GM23338 (cell line): ENCODE data around the gene ARHGEF1. TPM values are rescaled to one million over a fixed set of nuclear protein-coding genes. Genes with fewer than 3 reads are reported as not detected.

Experiments
- ATAC-seq: fragments of 200-7000 bp; cut with Tn5 transposase; 3 replicates; pipeline ENCODE4 v1.9.1; 2020
- DNase-seq: peaks from one replicate; pipeline ENCODE4 v3.0.0-alpha.2; 2015; ENCODE audit warnings: low spot score
- H2AFZ ChIP-seq: fragments of 200-600 bp; sonication (generic); 2 replicates; pipeline ENCODE4 v1.8.0; 2016; ENCODE audit warnings: antibody characterized with exemption, mild to moderate bottlenecking, moderate library complexity
- H3F3A ChIP-seq: fragments of 200-600 bp; sonication (generic); replicated peaks from 2 replicates; pipeline ENCODE4 v1.8.0; 2017; ENCODE audit warnings: antibody characterized with exemption, mixed run types, low read depth
- H3K27ac ChIP-seq: fragments of 200-600 bp; sonication (generic); 2 replicates; pipeline ENCODE4 v1.6.1; 2016; ENCODE audit warnings: low read depth
- H3K27me3 ChIP-seq: fragments of 200-600 bp; sonication (generic); 2 replicates; pipeline ENCODE4 v1.8.0; 2016; ENCODE audit warnings: mild to moderate bottlenecking, mixed run types, moderate library complexity; ENCODE audit not compliant: insufficient read depth
- H3K36me3 ChIP-seq: fragments of 200-600 bp; sonication (generic); 2 replicates; pipeline ENCODE4 v1.8.0; 2016; ENCODE audit warnings: mild to moderate bottlenecking; ENCODE audit not compliant: insufficient read depth
- H3K4me1 ChIP-seq: fragments of 200-600 bp; sonication (generic); 2 replicates; pipeline ENCODE4 v1.8.0; 2016; ENCODE audit warnings: mild to moderate bottlenecking, moderate library complexity; ENCODE audit not compliant: insufficient read depth
- H3K4me2 ChIP-seq: fragments of 200-600 bp; sonication (generic); 2 replicates; pipeline ENCODE4 v1.7.1; 2017; ENCODE audit warnings: mixed run types
- H3K4me3 ChIP-seq: fragments of 200-600 bp; sonication (generic); 2 replicates; pipeline ENCODE4 v1.6.1; 2016; ENCODE audit warnings: mixed run types
- H3K79me2 ChIP-seq: fragments of 200-600 bp; sonication (generic); replicated peaks from 2 replicates; pipeline ENCODE4 v1.8.0; 2017; ENCODE audit warnings: mild to moderate bottlenecking; ENCODE audit not compliant: insufficient read depth
- H3K9me2 ChIP-seq: fragments of 200-600 bp; sonication (generic); 2 replicates; pipeline ENCODE4 v1.8.0; 2017; ENCODE audit not compliant: insufficient read depth
- H4K20me1 ChIP-seq: fragments of 200-600 bp; sonication (generic); replicated peaks from 2 replicates; pipeline ENCODE4 v1.8.0; 2017; ENCODE audit warnings: mild to moderate bottlenecking; ENCODE audit not compliant: insufficient read depth
- H3K27ac Mint-ChIP-seq: 2 replicates; pipeline ENCODE4 v1.8.0; 2020; ENCODE audit warnings: inconsistent platforms, mild to moderate bottlenecking, moderate library complexity, mixed read lengths
- H3K27me3 Mint-ChIP-seq: 3 replicates; pipeline ENCODE4 v1.8.0; 2022; ENCODE audit warnings: low read depth, mild to moderate bottlenecking, moderate library complexity, mixed read lengths, inconsistent platforms; ENCODE audit not compliant: insufficient read depth, poor library complexity
- H3K36me3 Mint-ChIP-seq: 3 replicates; pipeline ENCODE4 v1.8.0; 2021; ENCODE audit warnings: low read depth, mild to moderate bottlenecking, inconsistent platforms, moderate library complexity, mixed read lengths
- H3K4me1 Mint-ChIP-seq: 3 replicates; pipeline ENCODE4 v1.8.0; 2020; ENCODE audit warnings: mild to moderate bottlenecking, inconsistent platforms, mixed read lengths
- H3K4me3 Mint-ChIP-seq: 3 replicates; pipeline ENCODE4 v1.8.0; 2021; ENCODE audit warnings: moderate library complexity, mild to moderate bottlenecking, inconsistent platforms, mixed read lengths
- H3K9me3 Mint-ChIP-seq: 3 replicates; pipeline ENCODE4 v1.8.0; 2020; ENCODE audit warnings: moderate library complexity, mild to moderate bottlenecking, inconsistent platforms, mixed read lengths
- ETS1 ChIP-seq: IDR thresholded peaks from 2 replicates; pipeline ENCODE4 v1.6.1; 2016; ENCODE audit warnings: antibody characterized with exemption
- EZH2 ChIP-seq: fragments of 200-600 bp; sonication (generic); IDR thresholded peaks from one replicate; pipeline ENCODE4 v1.8.0; 2017; ENCODE audit warnings: antibody characterized with exemption, mild to moderate bottlenecking, low read depth; ENCODE audit not compliant: unreplicated experiment
- EZH2phosphoT487 ChIP-seq: fragments of 200-600 bp; sonication (generic); IDR thresholded peaks from one replicate; pipeline ENCODE4 v1.8.1; 2018; ENCODE audit warnings: antibody characterized with exemption; ENCODE audit not compliant: unreplicated experiment
- JUNB ChIP-seq: IDR thresholded peaks from one replicate; pipeline ENCODE4 v1.6.1; 2016; ENCODE audit warnings: antibody characterized with exemption; ENCODE audit not compliant: unreplicated experiment
- NANOG ChIP-seq: IDR thresholded peaks from 2 replicates; pipeline ENCODE4 v1.6.1; 2016; ENCODE audit warnings: antibody characterized with exemption, borderline replicate concordance
- POLR2AphosphoS5 ChIP-seq: IDR thresholded peaks from 2 replicates; pipeline ENCODE4 v1.6.1; 2016; ENCODE audit warnings: antibody characterized with exemption, low read depth
- STAT1 ChIP-seq: IDR thresholded peaks from one replicate; pipeline ENCODE4 v1.6.1; 2016; ENCODE audit warnings: antibody characterized with exemption; ENCODE audit not compliant: unreplicated experiment
- ZNF114 ChIP-seq: fragments of 250-450 bp; sonication (Bioruptor Pico); IDR thresholded peaks from 2 replicates; pipeline ENCODE4 v1.5.0; 2020; ENCODE audit warnings: mild to moderate bottlenecking, moderate library complexity
- ZNF462 ChIP-seq: fragments of 250-450 bp; sonication (Bioruptor Pico); IDR thresholded peaks from 2 replicates; pipeline ENCODE4 v1.5.0; 2020; ENCODE audit warnings: mild to moderate bottlenecking, moderate library complexity
- polyA plus RNA-seq: library from polyadenylated mRNA; unstranded; fragments of >200 nt; fragmentation: Nextera tagmentation; extraction: Ambion mirVana; gene quantifications from 2 replicates; pipeline ENCODE4 v1.2.1, GENCODE V29; 2016
- total RNA-seq: library from RNA; depleted of rRNA; stranded (reverse); fragments of >200 nt; shearing (Covaris generic); gene quantifications from 2 replicates; pipeline ENCODE4 v1.2.3, GENCODE V29; 2014

Gene ARHGEF1
- total and polyA plus RNA-seq, 2 experiments from 2014 or later, result 41.3 to 44.7 TPM

DNA sequence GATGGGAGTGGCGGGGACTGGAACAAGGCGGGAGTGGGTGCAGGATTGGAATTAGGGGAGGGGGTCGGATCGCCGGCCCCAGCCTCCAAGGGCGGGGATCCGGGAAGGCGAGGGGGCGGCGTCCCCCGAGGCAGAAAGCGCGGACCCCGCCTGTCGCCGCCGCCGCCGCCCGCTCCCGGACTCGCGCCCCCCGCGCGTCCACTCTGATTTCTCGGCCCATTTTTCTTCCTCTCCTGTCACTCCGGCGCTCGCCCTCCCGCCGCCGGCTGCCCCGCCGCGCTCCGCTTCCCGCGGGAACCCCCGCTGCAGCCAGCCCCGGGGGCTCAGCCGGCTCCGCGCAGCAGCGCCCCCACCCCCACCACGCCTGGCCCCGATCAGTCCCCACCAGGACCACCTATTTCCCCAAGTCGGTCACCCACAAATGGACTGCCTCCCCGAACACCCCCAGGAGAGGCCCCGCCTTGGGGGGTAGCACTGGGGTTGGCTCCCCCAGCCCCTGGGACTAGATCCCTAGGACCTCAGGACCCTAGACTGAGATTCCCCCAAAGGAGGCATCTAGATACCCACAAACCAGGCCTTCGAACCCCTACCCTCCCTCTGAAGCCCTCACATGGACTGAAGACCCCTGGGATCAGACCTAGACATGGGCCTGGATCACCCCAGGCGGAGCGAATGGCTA is 57.9 kb downstream of the ARHGEF1 start:
- peak overlapping the region; percentile 87 for H3K4me2 ChIP-seq
- no peak for TF ChIP-seq ZNF114 (CRISPR knock-in tag)
- no peak for TF ChIP-seq JUNB
- no peak for TF ChIP-seq ZNF462 (CRISPR knock-in tag)
- no peak for TF ChIP-seq POLR2AphosphoS5
- no peak for TF ChIP-seq STAT1
- no peak for TF ChIP-seq NANOG
- TF ChIP-seq EZH2, result no peak
- no peak for TF ChIP-seq EZH2phosphoT487
- TF ChIP-seq ETS1, result no peak
- no peaks in the 10 kb centered on the region for H3K9me2 ChIP-seq
- H3K36me3 Mint-ChIP-seq, result peaks cover 3% of the 10 kb centered on the region; the same call in 1 of the 3 replicates
- H3K4me1 Mint-ChIP-seq, result peaks cover 6% of the 10 kb centered on the region
- H3K79me2 ChIP-seq, result no peaks in the 10 kb centered on the region
- H3K27me3 Mint-ChIP-seq, result peaks cover 32% of the 10 kb centered on the region
- H3K4me1 ChIP-seq, result peaks cover 5% of the 10 kb centered on the region; the same call in 1 of the 2 replicates
- ATAC-seq (no peak; the same call in 2 of the 3 replicates), DNase-seq (no peak)
- peaks cover 4% of the 10 kb centered on the region; the same call in 1 of the 2 replicates for H3F3A ChIP-seq
- H3K27ac Mint-ChIP-seq, result no peak overlapping the region
- H2AFZ ChIP-seq, result peak overlapping the region; percentile 94
- H3K36me3 ChIP-seq, result no peaks in the 10 kb centered on the region
- 0 out of 2 replicates have a peak, but pooled peaks cover 4% of the 10 kb centered on the region for H4K20me1 ChIP-seq
- H3K27me3 ChIP-seq, result peaks cover 61% of the 10 kb centered on the region
- peak overlapping the region; percentile 66 for H3K4me3 ChIP-seq
- H3K27ac ChIP-seq, result no peak overlapping the region
- H3K4me3 Mint-ChIP-seq, result peak overlapping the region; percentile 85
- H3K9me3 Mint-ChIP-seq, result peaks cover 8% of the 10 kb centered on the region; the same call in 1 of the 3 replicates
